Astrocyte of the cerebellum (primary cell): ENCODE data around the gene UHMK1.
A peak's percentile ranks its signal among the peaks of the same experiment; 100 is the strongest.

Source experiments
- DNase-seq: peaks from one replicate; pipeline ENCODE4 v3.0.0-alpha.2; 2011; ENCODE audit warnings: low read depth
- H3K4me3 ChIP-seq: 2 replicates; pipeline ENCODE4 v1.5.1; 2011; ENCODE audit warnings: mild to moderate bottlenecking, low read depth, low read length, moderate library complexity
- CTCF ChIP-seq: IDR thresholded peaks from 2 replicates; pipeline ENCODE4 v1.5.1; 2012; ENCODE audit warnings: low read length, low read depth, moderate library complexity, mild to moderate bottlenecking; ENCODE audit errors: missing control alignments
- in situ Hi-C: cut with HindIII; loops from 2 replicates; pipeline ENCODE4 v1.10.0; 2017; ENCODE audit warnings: low sequenced_read_pairs

The UHMK1 gene

DNA sequence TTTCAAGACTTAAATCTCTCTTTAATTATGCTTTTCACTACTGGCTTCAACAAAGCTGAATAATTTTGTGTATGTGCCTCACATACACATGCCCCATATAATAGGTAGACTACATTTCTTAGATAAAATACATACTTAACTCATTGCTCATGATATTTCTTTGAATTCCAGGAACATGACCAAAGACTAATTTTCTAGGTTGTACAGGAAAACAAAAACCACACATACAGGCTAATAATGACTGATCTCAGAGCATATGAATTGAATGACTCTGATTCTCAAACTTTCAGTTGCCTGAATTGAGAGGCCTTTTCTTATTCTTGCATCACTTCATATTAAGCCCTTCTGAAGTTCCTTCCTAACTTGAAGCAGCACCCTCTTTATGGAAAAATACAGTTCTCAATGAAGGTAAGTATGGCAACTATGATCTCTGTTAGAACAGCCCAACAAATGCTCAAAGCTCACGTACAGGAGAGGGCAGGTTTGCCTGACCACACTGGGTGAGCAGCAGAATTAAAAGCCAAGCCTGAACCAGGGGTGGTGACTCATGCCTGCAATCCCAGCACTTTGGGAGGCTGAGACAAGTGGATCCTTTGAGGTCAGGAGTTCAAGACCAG lies 41.3 kb downstream of the UHMK1 start:
- in situ Hi-C loops: no loop called here
- peak; percentile 76 for DNase-seq
- H3K4me3 ChIP-seq: no peak overlapping the region
- no peak for TF ChIP-seq CTCF

- no peak overlapping the region for H3K4me3 ChIP-seq
- in situ Hi-C loops: no loop called here
- no peak for TF ChIP-seq CTCF
- DNase-seq: peak; percentile 91
These were observed 44.1 kb downstream of the UHMK1 start for GRCh38 chr1:162541619-162542141.

DNA sequence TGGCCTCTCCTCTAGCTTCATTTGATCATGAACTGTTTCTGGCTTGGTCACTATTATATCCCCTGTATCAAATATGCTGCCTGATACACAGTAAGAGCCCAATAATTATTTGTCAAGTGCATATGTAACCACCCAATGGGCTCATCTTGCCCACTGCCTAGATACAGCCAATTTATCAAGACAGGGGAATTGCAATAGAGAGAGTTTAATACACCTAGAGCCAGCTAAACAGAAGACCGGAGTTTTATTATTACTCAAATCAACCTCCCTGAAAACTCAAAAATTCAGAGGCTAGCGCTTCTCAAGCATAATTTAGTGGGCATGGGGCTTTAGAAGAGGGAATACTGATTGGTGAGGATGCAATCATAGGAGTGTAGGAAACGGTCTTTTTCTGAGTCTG lies 45.6 kb downstream of the UHMK1 start:
- DNase-seq: no peak
- in situ Hi-C loops: no loop called here
- no peak for TF ChIP-seq CTCF
- no peak overlapping the region for H3K4me3 ChIP-seq

DNA sequence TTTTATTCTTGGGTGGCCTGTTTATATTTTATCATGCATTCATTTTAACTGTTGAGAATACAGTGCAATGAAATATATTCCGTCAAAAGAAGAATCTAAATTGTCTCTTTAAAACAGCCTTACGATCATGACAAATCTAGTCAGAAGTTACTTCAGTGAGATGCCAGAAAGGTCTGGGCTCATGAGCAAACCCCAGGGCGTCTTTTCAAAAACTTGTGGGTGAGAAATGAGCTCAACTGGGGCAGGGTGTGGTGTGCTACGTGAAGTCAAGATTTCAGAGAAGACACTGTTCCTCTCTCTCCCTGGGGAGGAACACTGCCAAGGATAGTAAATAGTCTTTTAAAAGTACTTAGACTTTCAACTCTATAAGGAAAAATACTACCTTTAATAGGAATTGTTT lies 50.6 kb downstream of the UHMK1 start:
- no peak overlapping the region for H3K4me3 ChIP-seq
- in situ Hi-C loops: no loop called here
- DNase-seq: no peak
- TF ChIP-seq CTCF: no peak

DNA sequence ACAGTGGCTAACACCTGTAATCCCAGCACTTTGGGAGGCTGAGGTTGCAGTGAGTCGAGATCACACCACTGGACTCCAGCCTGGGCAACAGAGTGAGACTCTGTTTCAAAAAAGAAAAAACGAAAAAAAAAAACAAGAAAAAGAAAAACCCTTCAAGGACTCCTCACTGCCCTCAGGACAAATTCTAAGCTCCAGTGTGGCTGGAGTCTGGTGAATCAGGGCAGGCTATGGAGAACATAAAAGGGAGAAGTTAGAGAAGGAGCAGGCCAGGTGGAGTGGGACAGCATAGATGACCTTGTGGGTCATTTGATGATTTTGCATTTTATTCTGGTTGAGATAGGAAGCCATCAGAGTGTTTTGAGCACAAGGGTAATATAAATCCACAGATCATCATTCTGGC lies 51.4 kb downstream of the UHMK1 start:
- no peak for TF ChIP-seq CTCF
- no peak overlapping the region for H3K4me3 ChIP-seq
- no peak for DNase-seq
- in situ Hi-C loops: no loop called here

GRCh38 chr1:162550925-162551324 lies 53.3 kb downstream of the UHMK1 start:
- no peak overlapping the region for H3K4me3 ChIP-seq
- in situ Hi-C loops: no loop called here
- no peak for TF ChIP-seq CTCF
- no peak for DNase-seq
